ENCODE results near the gene TRIM66.

- TF ChIP-seq CTCF (conservative IDR thresholded peaks at IDR 0.05; ENCODE audit: low read length) (no peak), EZH2phosphoT487 (IDR thresholded peaks at IDR 0.05; ENCODE audit: borderline replicate concordance, low read depth, low read length) (no peak)
Measured at GRCh38 chr11:8624698-8625097, 57.8 kb downstream of the TRIM66 start.
